Measurements from ENCODE around the gene BCL2.

BCL2 gene

GRCh38 chr18:63356272-63356896 is 36.8 kb upstream of the BCL2 start:
- DNase-seq (ENCODE audit: low read depth): no peak
- H3K4me3 ChIP-seq (ENCODE audit: low read length): no peak overlapping the region
- no peak for TF ChIP-seq CTCF (conservative IDR thresholded peaks at IDR 0.05; ENCODE audit: low read length)

DNA sequence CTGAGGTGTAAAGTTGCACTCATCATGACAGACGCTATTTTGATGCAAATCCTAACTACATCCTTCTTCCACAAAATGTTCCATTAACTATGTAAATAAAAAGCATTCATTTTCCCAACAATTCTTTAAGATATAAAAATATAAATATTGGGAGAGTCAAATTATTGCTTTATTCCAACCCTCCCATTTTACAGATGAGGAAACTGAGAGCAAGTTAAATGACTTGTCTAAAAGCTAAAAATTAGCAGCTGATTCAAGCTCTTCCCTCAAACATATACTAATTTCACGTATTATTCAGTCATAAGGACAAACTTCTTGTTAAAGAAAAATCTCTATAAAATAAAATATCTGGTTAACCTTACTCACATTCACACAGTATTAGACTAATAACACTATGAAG is 30.7 kb upstream of the BCL2 start:
- no peak for DNase-seq (ENCODE audit: low read depth)
- no peak for TF ChIP-seq CTCF (conservative IDR thresholded peaks at IDR 0.05; ENCODE audit: low read length)
- no peak overlapping the region for H3K4me3 ChIP-seq (ENCODE audit: low read length)

DNA sequence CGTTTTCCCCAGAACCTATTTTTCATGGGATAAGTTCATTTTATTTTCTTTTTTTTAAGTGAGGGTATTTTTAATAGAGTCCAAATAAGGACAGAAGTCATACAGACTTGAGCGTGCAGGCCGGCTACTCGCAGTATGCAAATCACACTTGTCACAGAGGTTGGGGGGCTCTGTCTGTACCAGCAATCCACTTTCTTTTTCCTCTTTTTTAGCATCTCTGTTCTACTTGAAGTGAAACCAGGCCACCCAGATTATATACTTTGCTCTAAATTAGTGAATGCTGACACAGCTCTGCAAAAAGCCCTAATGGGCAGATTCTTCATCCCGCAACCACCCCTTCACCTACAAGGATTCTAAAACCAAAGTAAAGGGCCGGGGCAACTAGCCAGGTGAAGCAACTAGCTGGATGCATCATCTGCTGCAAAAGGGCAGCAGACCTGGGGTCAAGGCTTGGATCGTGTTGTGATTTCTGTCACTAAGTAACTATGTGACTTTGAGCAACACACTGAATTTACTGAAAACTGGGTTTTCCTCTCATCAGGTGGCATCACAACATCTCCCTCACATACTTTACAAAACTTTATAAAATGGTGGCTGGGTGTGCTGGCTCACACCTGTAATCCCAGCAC is 29.1 kb upstream of the BCL2 start:
- no peak for DNase-seq (ENCODE audit: low read depth)
- no peak for TF ChIP-seq CTCF (conservative IDR thresholded peaks at IDR 0.05; ENCODE audit: low read length)
- H3K4me3 ChIP-seq (ENCODE audit: low read length): no peak overlapping the region

- no peak for TF ChIP-seq CTCF (conservative IDR thresholded peaks at IDR 0.05; ENCODE audit: low read length)
- peak; percentile 8 for DNase-seq (ENCODE audit: low read depth)
- H3K4me3 ChIP-seq (ENCODE audit: low read length): no peak overlapping the region
Observed at GRCh38 chr18:63346480-63347183, 27.1 kb upstream of the BCL2 start.

- TF ChIP-seq CTCF (conservative IDR thresholded peaks at IDR 0.05; ENCODE audit: low read length): no peak
- H3K4me3 ChIP-seq (ENCODE audit: low read length): no peak overlapping the region
- peak; percentile 52 for DNase-seq (ENCODE audit: low read depth)
Observed at GRCh38 chr18:63346031-63346430, 26.5 kb upstream of the BCL2 start.

DNA sequence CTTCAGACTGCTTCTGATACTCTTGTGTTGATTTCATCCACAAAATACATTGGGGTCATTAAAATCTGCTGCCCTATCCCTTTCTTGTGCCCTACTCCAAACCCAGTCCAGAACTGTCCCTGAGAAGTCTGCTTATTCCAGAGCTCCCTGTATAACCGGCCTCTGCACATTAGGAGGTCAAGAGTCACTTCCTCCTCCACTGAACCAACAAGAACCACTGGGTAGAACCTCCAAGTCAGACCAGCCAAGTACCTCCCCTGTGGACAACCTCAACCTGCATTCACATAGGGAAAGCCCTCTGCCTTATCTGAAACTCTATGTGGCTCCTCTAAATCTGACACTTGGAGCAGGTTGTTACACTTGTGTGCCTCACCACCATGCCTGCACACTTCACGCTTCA is 25.3 kb upstream of the BCL2 start:
- DNase-seq (ENCODE audit: low read depth): no peak
- H3K4me3 ChIP-seq (ENCODE audit: low read length): no peak overlapping the region
- TF ChIP-seq CTCF (conservative IDR thresholded peaks at IDR 0.05; ENCODE audit: low read length): no peak

- TF ChIP-seq CTCF (conservative IDR thresholded peaks at IDR 0.05; ENCODE audit: low read length): no peak
- no peak for DNase-seq (ENCODE audit: low read depth)
- H3K4me3 ChIP-seq (ENCODE audit: low read length): no peak overlapping the region
Observed at GRCh38 chr18:63344263-63344662, 24.7 kb upstream of the BCL2 start.

All from AG10803 (cell line).